ENCODE data around the gene TNP1.

TNP1 gene

DNA sequence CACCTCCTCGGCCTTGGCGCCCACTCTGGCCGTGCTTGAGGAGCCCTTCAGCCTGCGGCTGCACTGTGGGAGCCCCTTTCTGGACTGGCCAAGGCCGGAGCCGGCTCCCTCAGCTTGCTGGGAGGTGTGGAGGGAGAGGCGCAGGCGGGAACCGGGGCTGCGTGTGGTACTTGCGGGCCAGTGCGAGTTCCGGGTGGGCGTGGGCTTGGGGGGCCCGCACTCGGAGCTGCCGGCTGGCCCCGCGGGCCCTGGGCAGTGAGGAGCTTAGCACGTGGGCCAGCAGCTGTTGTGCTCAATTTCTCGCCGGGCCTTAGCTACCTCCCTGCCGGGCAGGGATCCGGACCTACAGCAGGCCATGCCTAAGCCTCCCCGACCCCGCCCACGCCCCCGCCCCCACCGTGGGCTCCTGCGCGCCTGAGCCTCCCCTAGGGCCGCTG is 25.3 kb upstream of the TNP1 start:
- H3K27me3 ChIP-seq (ENCODE audit: insufficient read depth, low read length): no peaks in the 10 kb centered on the region
- no peak overlapping the region for H2AFZ ChIP-seq (ENCODE audit: low read depth, low read length)
- no peaks in the 10 kb centered on the region for H3K36me3 ChIP-seq (ENCODE audit: insufficient read depth, low read length)
- H3K9me3 ChIP-seq (ENCODE audit: low read length): no peaks in the 10 kb centered on the region
- no peaks in the 10 kb centered on the region for H3K4me1 ChIP-seq (ENCODE audit: insufficient read depth, low read length)
- H3K4me3 ChIP-seq (ENCODE audit: low read length): no peak overlapping the region

DNA sequence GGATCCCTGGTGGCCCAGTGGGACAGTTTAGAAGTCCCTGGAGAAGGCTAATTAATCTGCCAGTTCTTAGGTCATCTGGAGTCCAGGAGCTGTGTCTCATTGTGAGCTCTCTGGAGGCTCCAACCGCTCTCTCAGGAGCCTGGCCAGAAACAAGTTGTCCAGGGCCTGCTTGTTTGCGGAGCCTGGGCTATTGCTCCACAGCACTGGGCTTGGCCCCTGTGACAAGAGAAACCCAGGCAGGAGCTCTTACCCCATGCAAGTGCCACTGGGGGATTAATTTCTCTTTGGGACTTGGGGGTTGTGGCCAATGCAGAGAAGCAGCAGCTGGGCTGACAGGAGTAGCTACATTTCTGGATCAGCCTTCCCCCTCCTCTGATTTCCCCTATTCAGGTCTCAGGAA is 24.5 kb upstream of the TNP1 start:
- H3K9me3 ChIP-seq (ENCODE audit: low read length): no peaks in the 10 kb centered on the region
- H3K4me1 ChIP-seq (ENCODE audit: insufficient read depth, low read length): no peaks in the 10 kb centered on the region
- no peaks in the 10 kb centered on the region for H3K27me3 ChIP-seq (ENCODE audit: insufficient read depth, low read length)
- no peak overlapping the region for H3K4me3 ChIP-seq (ENCODE audit: low read length)
- no peaks in the 10 kb centered on the region for H3K36me3 ChIP-seq (ENCODE audit: insufficient read depth, low read length)
- H2AFZ ChIP-seq (ENCODE audit: low read depth, low read length): no peak overlapping the region

- H2AFZ ChIP-seq (ENCODE audit: low read depth, low read length): no peak overlapping the region
- no peak overlapping the region for H3K4me3 ChIP-seq (ENCODE audit: low read length)
- H3K27me3 ChIP-seq (ENCODE audit: insufficient read depth, low read length): no peaks in the 10 kb centered on the region
- no peaks in the 10 kb centered on the region for H3K4me1 ChIP-seq (ENCODE audit: insufficient read depth, low read length)
- no peaks in the 10 kb centered on the region for H3K9me3 ChIP-seq (ENCODE audit: low read length)
- no peaks in the 10 kb centered on the region for H3K36me3 ChIP-seq (ENCODE audit: insufficient read depth, low read length)
Measured at GRCh38 chr2:216882876-216883275, 23.0 kb upstream of the TNP1 start.

GRCh38 chr2:216881411-216881810 is 21.5 kb upstream of the TNP1 start:
- no peak overlapping the region for H3K4me3 ChIP-seq (ENCODE audit: low read length)
- H3K36me3 ChIP-seq (ENCODE audit: insufficient read depth, low read length): no peaks in the 10 kb centered on the region
- H3K27me3 ChIP-seq (ENCODE audit: insufficient read depth, low read length): no peaks in the 10 kb centered on the region
- no peak overlapping the region for H2AFZ ChIP-seq (ENCODE audit: low read depth, low read length)
- H3K9me3 ChIP-seq (ENCODE audit: low read length): no peaks in the 10 kb centered on the region
- no peaks in the 10 kb centered on the region for H3K4me1 ChIP-seq (ENCODE audit: insufficient read depth, low read length)

GRCh38 chr2:216880509-216881184 is 20.8 kb upstream of the TNP1 start:
- Histone ChIP-seq H3K36me3 (ENCODE audit: insufficient read depth, low read length) (no peaks in the 10 kb centered on the region), H3K27me3 (ENCODE audit: insufficient read depth, low read length) (no peaks in the 10 kb centered on the region), H3K4me1 (ENCODE audit: insufficient read depth, low read length) (no peaks in the 10 kb centered on the region), H2AFZ (ENCODE audit: low read depth, low read length) (no peak overlapping the region), H3K4me3 (ENCODE audit: low read length) (no peak overlapping the region), H3K9me3 (ENCODE audit: low read length) (no peaks in the 10 kb centered on the region)

- Histone ChIP-seq H3K9me3 (ENCODE audit: low read length) (no peaks in the 10 kb centered on the region), H3K4me1 (ENCODE audit: insufficient read depth, low read length) (no peaks in the 10 kb centered on the region), H3K27me3 (ENCODE audit: insufficient read depth, low read length) (no peaks in the 10 kb centered on the region), H2AFZ (ENCODE audit: low read depth, low read length) (no peak overlapping the region), H3K4me3 (ENCODE audit: low read length) (no peak overlapping the region), H3K36me3 (ENCODE audit: insufficient read depth, low read length) (no peaks in the 10 kb centered on the region)
Measured at GRCh38 chr2:216879727-216880508, 20.1 kb upstream of the TNP1 start.

DNA sequence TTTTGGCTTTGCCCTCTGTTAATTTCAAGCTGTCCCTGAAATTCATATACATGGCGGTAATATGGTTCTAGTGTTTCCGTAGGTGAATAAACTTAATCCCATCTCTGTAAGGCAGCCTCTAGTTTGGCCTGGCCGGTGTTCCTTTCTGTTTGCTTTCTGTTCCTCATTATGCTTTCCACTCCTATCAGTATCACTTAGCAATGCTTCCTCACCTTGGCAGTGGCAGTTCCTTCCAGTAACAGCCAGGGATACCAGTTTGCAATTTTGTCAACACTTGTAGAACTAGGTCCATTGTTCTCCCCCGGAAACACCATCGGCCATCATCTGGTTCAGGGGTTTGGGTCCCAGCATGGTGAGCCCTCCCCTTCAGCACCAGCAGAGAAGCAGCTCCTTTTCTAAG is 18.2 kb upstream of the TNP1 start:
- H3K9me3 ChIP-seq (ENCODE audit: low read length): no peaks in the 10 kb centered on the region
- H3K27me3 ChIP-seq (ENCODE audit: insufficient read depth, low read length): no peaks in the 10 kb centered on the region
- no peak overlapping the region for H2AFZ ChIP-seq (ENCODE audit: low read depth, low read length)
- no peaks in the 10 kb centered on the region for H3K4me1 ChIP-seq (ENCODE audit: insufficient read depth, low read length)
- no peaks in the 10 kb centered on the region for H3K36me3 ChIP-seq (ENCODE audit: insufficient read depth, low read length)
- no peak overlapping the region for H3K4me3 ChIP-seq (ENCODE audit: low read length)

- H3K36me3 ChIP-seq (ENCODE audit: insufficient read depth, low read length): no peaks in the 10 kb centered on the region
- H2AFZ ChIP-seq (ENCODE audit: low read depth, low read length): no peak overlapping the region
- H3K27me3 ChIP-seq (ENCODE audit: insufficient read depth, low read length): no peaks in the 10 kb centered on the region
- no peak overlapping the region for H3K4me3 ChIP-seq (ENCODE audit: low read length)
- no peaks in the 10 kb centered on the region for H3K4me1 ChIP-seq (ENCODE audit: insufficient read depth, low read length)
- H3K9me3 ChIP-seq (ENCODE audit: low read length): no peaks in the 10 kb centered on the region
Measured at GRCh38 chr2:216877085-216877484, 17.2 kb upstream of the TNP1 start.

- H3K9me3 ChIP-seq (ENCODE audit: low read length): no peaks in the 10 kb centered on the region
- no peaks in the 10 kb centered on the region for H3K27me3 ChIP-seq (ENCODE audit: insufficient read depth, low read length)
- no peak overlapping the region for H2AFZ ChIP-seq (ENCODE audit: low read depth, low read length)
- H3K4me1 ChIP-seq (ENCODE audit: insufficient read depth, low read length): no peaks in the 10 kb centered on the region
- no peak overlapping the region for H3K4me3 ChIP-seq (ENCODE audit: low read length)
- H3K36me3 ChIP-seq (ENCODE audit: insufficient read depth, low read length): no peaks in the 10 kb centered on the region
Measured at GRCh38 chr2:216875862-216876261, 16.0 kb upstream of the TNP1 start.

DNA sequence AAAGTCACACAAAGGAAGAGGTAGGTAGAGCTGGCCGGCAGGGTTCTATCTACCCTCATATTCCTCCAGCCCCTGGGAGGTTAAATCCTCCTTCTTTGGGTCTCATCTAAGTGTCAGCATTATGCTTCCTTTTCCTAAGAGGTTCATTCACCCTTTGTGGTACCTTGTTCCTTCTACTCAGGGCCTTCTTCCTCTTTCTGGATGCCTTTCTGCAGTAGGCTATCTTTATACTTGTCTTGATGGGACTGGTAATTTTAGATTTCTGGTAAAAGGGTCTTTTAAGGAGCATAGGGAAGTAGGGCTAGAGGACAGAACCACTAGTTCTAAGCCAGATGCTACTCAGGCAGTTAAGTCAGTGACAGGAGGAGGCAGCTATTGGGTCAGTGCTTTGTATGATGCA is 13.7 kb upstream of the TNP1 start:
- no peaks in the 10 kb centered on the region for H3K9me3 ChIP-seq (ENCODE audit: low read length)
- no peak overlapping the region for H2AFZ ChIP-seq (ENCODE audit: low read depth, low read length)
- no peaks in the 10 kb centered on the region for H3K27me3 ChIP-seq (ENCODE audit: insufficient read depth, low read length)
- no peak overlapping the region for H3K4me3 ChIP-seq (ENCODE audit: low read length)
- H3K36me3 ChIP-seq (ENCODE audit: insufficient read depth, low read length): no peaks in the 10 kb centered on the region
- H3K4me1 ChIP-seq (ENCODE audit: insufficient read depth, low read length): no peaks in the 10 kb centered on the region

DNA sequence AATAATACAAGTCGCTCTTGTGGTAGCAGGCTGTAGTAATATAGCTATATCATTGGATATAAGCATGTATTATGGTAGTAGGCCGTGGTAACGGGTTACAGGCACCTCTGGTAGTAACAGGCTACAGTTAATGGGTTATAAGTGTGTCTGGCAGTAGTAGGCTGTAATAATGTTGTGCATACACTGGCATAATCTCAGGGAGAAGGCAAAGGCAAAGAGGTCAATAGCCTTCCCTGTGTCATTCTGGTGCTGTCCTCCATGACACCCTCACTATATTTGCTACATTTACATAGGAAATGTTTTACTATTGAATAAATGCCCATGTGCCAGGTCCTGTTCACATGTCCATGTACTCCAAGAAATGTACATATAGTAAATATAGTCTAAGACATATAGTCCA is 12.8 kb upstream of the TNP1 start:
- Histone ChIP-seq H3K36me3 (ENCODE audit: insufficient read depth, low read length) (no peaks in the 10 kb centered on the region), H2AFZ (ENCODE audit: low read depth, low read length) (no peak overlapping the region), H3K27me3 (ENCODE audit: insufficient read depth, low read length) (no peaks in the 10 kb centered on the region)

DNA sequence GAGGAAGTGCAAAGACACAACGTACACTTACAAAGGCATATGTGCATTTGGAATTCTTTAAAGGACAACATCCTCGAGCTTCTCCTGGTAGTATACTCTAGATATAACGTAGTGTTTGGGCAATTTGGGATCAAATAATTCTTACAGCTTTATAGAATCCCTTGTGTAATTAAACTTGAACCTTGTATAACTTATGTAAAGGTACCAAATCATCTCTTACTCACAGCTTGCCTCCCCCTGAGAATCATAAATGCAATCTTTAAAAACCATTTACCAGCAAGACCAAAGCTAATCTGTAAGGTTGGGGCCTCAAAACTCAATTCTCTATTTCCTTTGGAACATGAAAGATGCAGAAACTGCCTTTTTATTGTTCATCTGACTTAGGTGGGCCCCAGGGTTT is 12.2 kb upstream of the TNP1 start:
- Histone ChIP-seq H3K4me1 (ENCODE audit: insufficient read depth, low read length) (no peaks in the 10 kb centered on the region), H2AFZ (ENCODE audit: low read depth, low read length) (no peak overlapping the region), H3K4me3 (ENCODE audit: low read length) (no peak overlapping the region), H3K36me3 (ENCODE audit: insufficient read depth, low read length) (no peaks in the 10 kb centered on the region), H3K27me3 (ENCODE audit: insufficient read depth, low read length) (no peaks in the 10 kb centered on the region), H3K9me3 (ENCODE audit: low read length) (no peaks in the 10 kb centered on the region)

More for the DNA sequence above, 12.8 kb upstream of the TNP1 start:
- Histone ChIP-seq H3K4me3 (ENCODE audit: low read length) (no peak overlapping the region), H3K4me1 (ENCODE audit: insufficient read depth, low read length) (no peaks in the 10 kb centered on the region), H3K9me3 (ENCODE audit: low read length) (no peaks in the 10 kb centered on the region)

- H3K27me3 ChIP-seq (ENCODE audit: insufficient read depth, low read length): no peaks in the 10 kb centered on the region
- H3K36me3 ChIP-seq (ENCODE audit: insufficient read depth, low read length): no peaks in the 10 kb centered on the region
- no peaks in the 10 kb centered on the region for H3K4me1 ChIP-seq (ENCODE audit: insufficient read depth, low read length)
- no peak overlapping the region for H3K4me3 ChIP-seq (ENCODE audit: low read length)
- H2AFZ ChIP-seq (ENCODE audit: low read depth, low read length): no peak overlapping the region
- H3K9me3 ChIP-seq (ENCODE audit: low read length): no peaks in the 10 kb centered on the region
Measured at GRCh38 chr2:216871333-216871934, 11.6 kb upstream of the TNP1 start.

All from neuron (in vitro differentiated cells).